Measurements from ENCODE around the gene PAXIP1. TPM values are rescaled to one million over a fixed set of nuclear protein-coding genes. Genes with fewer than 3 reads are reported as not detected.

PAXIP1 gene
- total and polyA plus RNA-seq, 2 donors (not counting 1 experiment from before 2014, with no cell fraction given), result 5.8 to 6.4 TPM

GRCh38 chr7:154905615-154906014, 97.3 kb downstream of the PAXIP1 start:
- no peaks in the 10 kb centered on the region for H3K79me2 ChIP-seq (ENCODE audit: control insufficient read depth, insufficient read depth, low read length)
- no peaks in the 10 kb centered on the region for H3K9me3 ChIP-seq (ENCODE audit: control insufficient read depth, insufficient read depth, low read depth, low read length)
- TF ChIP-seq, protein P1, sequence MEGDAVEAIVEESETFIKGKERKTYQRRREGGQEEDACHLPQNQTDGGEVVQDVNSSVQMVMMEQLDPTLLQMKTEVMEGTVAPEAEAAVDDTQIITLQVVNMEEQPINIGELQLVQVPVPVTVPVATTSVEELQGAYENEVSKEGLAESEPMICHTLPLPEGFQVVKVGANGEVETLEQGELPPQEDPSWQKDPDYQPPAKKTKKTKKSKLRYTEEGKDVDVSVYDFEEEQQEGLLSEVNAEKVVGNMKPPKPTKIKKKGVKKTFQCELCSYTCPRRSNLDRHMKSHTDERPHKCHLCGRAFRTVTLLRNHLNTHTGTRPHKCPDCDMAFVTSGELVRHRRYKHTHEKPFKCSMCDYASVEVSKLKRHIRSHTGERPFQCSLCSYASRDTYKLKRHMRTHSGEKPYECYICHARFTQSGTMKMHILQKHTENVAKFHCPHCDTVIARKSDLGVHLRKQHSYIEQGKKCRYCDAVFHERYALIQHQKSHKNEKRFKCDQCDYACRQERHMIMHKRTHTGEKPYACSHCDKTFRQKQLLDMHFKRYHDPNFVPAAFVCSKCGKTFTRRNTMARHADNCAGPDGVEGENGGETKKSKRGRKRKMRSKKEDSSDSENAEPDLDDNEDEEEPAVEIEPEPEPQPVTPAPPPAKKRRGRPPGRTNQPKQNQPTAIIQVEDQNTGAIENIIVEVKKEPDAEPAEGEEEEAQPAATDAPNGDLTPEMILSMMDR (conservative IDR thresholded peaks at IDR 0.05 in 1 of 2, IDR thresholded peaks at IDR 0.05 in 1 of 2; ENCODE audit: low read depth in 1 of 2, low read length in 2 of 2), result no peak
- TF ChIP-seq EZH2 (IDR thresholded peaks at IDR 0.05; ENCODE audit: low read length, missing control alignments), result no peak
- H3K36me3 ChIP-seq (ENCODE audit: control insufficient read depth, insufficient read depth, low read length), result no peaks in the 10 kb centered on the region
- no peak overlapping the region for H3K9ac ChIP-seq (ENCODE audit: insufficient read depth, low read length)
- no peak overlapping the region for H3K27ac ChIP-seq (ENCODE audit: insufficient read depth, low read length)
- no peak overlapping the region for H3K4me2 ChIP-seq (ENCODE audit: extremely low read depth, insufficient read depth, low read length)
- no peaks in the 10 kb centered on the region for H3K27me3 ChIP-seq (ENCODE audit: control insufficient read depth, insufficient read depth, low read length)
- H4K20me1 ChIP-seq (ENCODE audit: control insufficient read depth, extremely low read depth, insufficient read depth, low read length), result no peaks in the 10 kb centered on the region
- H2AFZ ChIP-seq (ENCODE audit: low read length), result no peak overlapping the region
- no peaks in the 10 kb centered on the region for H3K4me1 ChIP-seq (ENCODE audit: control insufficient read depth, extremely low read depth, insufficient read depth, low read length)
- DNase-seq (ENCODE audit: low read depth in 2 of 2), result no peak
- no peak overlapping the region for H3K4me3 ChIP-seq (replicated peaks in 1 of 4; ENCODE audit: control extremely low read depth in 1 of 4, insufficient read depth in 1 of 4, low read depth in 3 of 4, low read length in 4 of 4)

- no peak for DNase-seq (ENCODE audit: low read depth in 2 of 2)
- no peak overlapping the region for H2AFZ ChIP-seq (ENCODE audit: low read length)
- H3K27me3 ChIP-seq (ENCODE audit: control insufficient read depth, insufficient read depth, low read length), result no peaks in the 10 kb centered on the region
- H3K4me2 ChIP-seq (ENCODE audit: extremely low read depth, insufficient read depth, low read length), result no peak overlapping the region
- H3K9me3 ChIP-seq (ENCODE audit: control insufficient read depth, insufficient read depth, low read depth, low read length), result no peaks in the 10 kb centered on the region
- no peaks in the 10 kb centered on the region for H4K20me1 ChIP-seq (ENCODE audit: control insufficient read depth, extremely low read depth, insufficient read depth, low read length)
- no peaks in the 10 kb centered on the region for H3K79me2 ChIP-seq (ENCODE audit: control insufficient read depth, insufficient read depth, low read length)
- H3K9ac ChIP-seq (ENCODE audit: insufficient read depth, low read length), result no peak overlapping the region
- no peaks in the 10 kb centered on the region for H3K4me1 ChIP-seq (ENCODE audit: control insufficient read depth, extremely low read depth, insufficient read depth, low read length)
- H3K36me3 ChIP-seq (ENCODE audit: control insufficient read depth, insufficient read depth, low read length), result no peaks in the 10 kb centered on the region
- H3K4me3 ChIP-seq (replicated peaks in 1 of 4; ENCODE audit: control extremely low read depth in 1 of 4, insufficient read depth in 1 of 4, low read depth in 3 of 4, low read length in 4 of 4), result no peak overlapping the region
- H3K27ac ChIP-seq (ENCODE audit: insufficient read depth, low read length), result no peak overlapping the region
- TF ChIP-seq, protein P1 (conservative IDR thresholded peaks at IDR 0.05 in 1 of 2, IDR thresholded peaks at IDR 0.05 in 1 of 2; ENCODE audit: low read depth in 1 of 2, low read length in 2 of 2), result no peak
- no peak for TF ChIP-seq EZH2 (IDR thresholded peaks at IDR 0.05; ENCODE audit: low read length, missing control alignments)
Measured at GRCh38 chr7:154905146-154905545, 97.8 kb downstream of the PAXIP1 start.

DNA sequence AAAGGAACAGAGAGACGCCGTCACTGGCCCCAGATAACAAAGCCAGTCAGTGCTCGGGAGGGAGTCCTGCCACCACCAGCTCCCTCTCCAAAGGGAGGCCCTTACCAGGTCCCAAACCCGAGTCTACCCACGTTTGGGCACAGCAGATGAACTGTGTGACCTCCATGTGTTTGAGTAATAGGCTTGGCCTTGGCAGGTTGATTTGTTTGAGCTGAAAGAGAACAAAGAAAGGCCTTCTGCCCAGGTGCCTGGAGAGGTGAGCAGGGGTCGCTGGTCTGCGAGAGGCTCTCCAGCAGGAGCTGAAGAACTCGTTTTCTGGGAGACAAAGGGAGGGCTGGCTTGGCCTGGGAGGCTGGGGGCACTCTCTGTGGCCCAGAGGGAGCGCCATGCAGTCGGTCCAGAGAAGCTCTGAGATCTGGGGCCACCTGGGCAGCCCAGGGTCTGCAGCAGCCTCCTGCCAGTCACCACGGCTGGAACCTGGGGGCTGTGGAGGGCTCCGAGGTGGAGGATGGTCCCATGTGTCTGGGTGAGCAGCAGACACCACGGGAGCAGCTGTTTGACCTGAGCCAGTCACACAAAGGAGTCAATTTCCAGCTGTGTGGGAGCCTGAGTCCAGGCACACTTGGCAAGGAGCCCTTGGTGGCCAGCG, 99.7 kb downstream of the PAXIP1 start:
- no peaks in the 10 kb centered on the region for H3K9me3 ChIP-seq (ENCODE audit: control insufficient read depth, insufficient read depth, low read depth, low read length)
- no peaks in the 10 kb centered on the region for H3K27me3 ChIP-seq (ENCODE audit: control insufficient read depth, insufficient read depth, low read length)
- no peak overlapping the region for H3K4me2 ChIP-seq (ENCODE audit: extremely low read depth, insufficient read depth, low read length)
- TF ChIP-seq, protein P1 (conservative IDR thresholded peaks at IDR 0.05 in 1 of 2, IDR thresholded peaks at IDR 0.05 in 1 of 2; ENCODE audit: low read depth in 1 of 2, low read length in 2 of 2), result no peak
- no peak for TF ChIP-seq EZH2 (IDR thresholded peaks at IDR 0.05; ENCODE audit: low read length, missing control alignments)
- no peaks in the 10 kb centered on the region for H3K79me2 ChIP-seq (ENCODE audit: control insufficient read depth, insufficient read depth, low read length)
- no peak overlapping the region for H3K9ac ChIP-seq (ENCODE audit: insufficient read depth, low read length)
- no peaks in the 10 kb centered on the region for H4K20me1 ChIP-seq (ENCODE audit: control insufficient read depth, extremely low read depth, insufficient read depth, low read length)
- H3K27ac ChIP-seq (ENCODE audit: insufficient read depth, low read length), result no peak overlapping the region
- H3K36me3 ChIP-seq (ENCODE audit: control insufficient read depth, insufficient read depth, low read length), result no peaks in the 10 kb centered on the region
- DNase-seq (ENCODE audit: low read depth in 2 of 2), result no peak
- no peak overlapping the region for H2AFZ ChIP-seq (ENCODE audit: low read length)
- no peak overlapping the region for H3K4me3 ChIP-seq (replicated peaks in 1 of 4; ENCODE audit: control extremely low read depth in 1 of 4, insufficient read depth in 1 of 4, low read depth in 3 of 4, low read length in 4 of 4)
- H3K4me1 ChIP-seq (ENCODE audit: control insufficient read depth, extremely low read depth, insufficient read depth, low read length), result no peaks in the 10 kb centered on the region
